Activated gamma-delta T cell treated with anti-CD3 and anti-CD28 coated beads, Interleukin-2, amount 50 U/mL, for 16 hours (primary cell): ENCODE results near the gene GRIK4.

ENCODE experiments used
- DNase-seq: peaks from one replicate; pipeline ENCODE4 v3.0.0-alpha.2; 2020; ENCODE audit warnings: low read depth

Gene GRIK4

GRCh38 chr11:120668537-120668936 lies 157.0 kb downstream of the GRIK4 start:
- DNase-seq: no peak

- DNase-seq: no peak
Observed at GRCh38 chr11:120674542-120674941, 163.0 kb downstream of the GRIK4 start.

GRCh38 chr11:120675171-120675570 lies 163.6 kb downstream of the GRIK4 start:
- no peak for DNase-seq

- DNase-seq: no peak
Observed at GRCh38 chr11:120676991-120677390, 165.4 kb downstream of the GRIK4 start.

- no peak for DNase-seq
Observed at GRCh38 chr11:120680322-120680721, 168.8 kb downstream of the GRIK4 start.

- DNase-seq: no peak
Observed at GRCh38 chr11:120681434-120682331, 170.1 kb downstream of the GRIK4 start.

- DNase-seq: no peak
Observed at GRCh38 chr11:120682332-120682649, 170.7 kb downstream of the GRIK4 start.

GRCh38 chr11:120682866-120683265 lies 171.3 kb downstream of the GRIK4 start:
- no peak for DNase-seq

GRCh38 chr11:120686516-120686915 lies 175.0 kb downstream of the GRIK4 start:
- DNase-seq: no peak

- DNase-seq: no peak
Observed at GRCh38 chr11:120688163-120688562, 176.6 kb downstream of the GRIK4 start.

- no peak for DNase-seq
Observed at GRCh38 chr11:120689596-120690275, 178.2 kb downstream of the GRIK4 start.

GRCh38 chr11:120690406-120690805 lies 178.9 kb downstream of the GRIK4 start:
- DNase-seq: no peak

GRCh38 chr11:120694726-120695125 lies 183.2 kb downstream of the GRIK4 start:
- no peak for DNase-seq

- no peak for DNase-seq
Observed at GRCh38 chr11:120695426-120695825, 183.9 kb downstream of the GRIK4 start.

GRCh38 chr11:120695939-120696338 lies 184.4 kb downstream of the GRIK4 start:
- no peak for DNase-seq

- DNase-seq: no peak
Observed at GRCh38 chr11:120696597-120697218, 185.2 kb downstream of the GRIK4 start.

- DNase-seq: no peak
Observed at GRCh38 chr11:120698918-120699317, 187.4 kb downstream of the GRIK4 start.

- DNase-seq: no peak
Observed at GRCh38 chr11:120702656-120703055, 191.1 kb downstream of the GRIK4 start.

- DNase-seq: no peak
Observed at GRCh38 chr11:120703358-120704152, 192.0 kb downstream of the GRIK4 start.

GRCh38 chr11:120704256-120704750 lies 192.8 kb downstream of the GRIK4 start:
- no peak for DNase-seq

GRCh38 chr11:120706257-120706656 lies 194.7 kb downstream of the GRIK4 start:
- no peak for DNase-seq

GRCh38 chr11:120707098-120707497 lies 195.6 kb downstream of the GRIK4 start:
- no peak for DNase-seq
